Measurements from ENCODE around the gene HABP2.

The HABP2 gene

GRCh38 chr10:113605268-113605978, 52.6 kb downstream of the HABP2 start:
- DNase-seq (ENCODE audit: low read depth), result no peak

DNA sequence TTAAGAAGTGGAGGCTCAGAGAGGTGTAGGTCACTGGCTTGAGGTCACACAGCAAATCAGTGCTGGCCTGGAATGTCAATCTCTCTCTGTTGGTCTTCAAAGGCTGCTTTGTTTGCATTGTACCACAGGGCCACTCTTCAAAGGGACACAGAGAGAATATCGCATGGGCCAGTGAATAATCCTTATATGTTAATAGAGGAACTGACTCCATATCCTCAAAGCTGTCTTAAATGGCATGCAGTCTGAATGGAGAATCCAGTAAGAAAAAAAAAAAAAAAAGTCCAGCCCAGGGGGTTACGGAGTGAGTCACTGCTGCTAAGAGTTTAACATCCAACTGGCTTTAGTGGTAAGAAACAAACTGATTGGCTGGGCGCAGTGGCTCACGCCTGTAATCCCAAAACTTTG, 56.9 kb downstream of the HABP2 start:
- DNase-seq (ENCODE audit: low read depth), result no peak

GRCh38 chr10:113610631-113611601, 58.1 kb downstream of the HABP2 start:
- no peak for DNase-seq (ENCODE audit: low read depth)

GRCh38 chr10:113612154-113612553, 59.3 kb downstream of the HABP2 start:
- no peak for DNase-seq (ENCODE audit: low read depth)

GRCh38 chr10:113613427-113613826, 60.6 kb downstream of the HABP2 start:
- no peak for DNase-seq (ENCODE audit: low read depth)

DNA sequence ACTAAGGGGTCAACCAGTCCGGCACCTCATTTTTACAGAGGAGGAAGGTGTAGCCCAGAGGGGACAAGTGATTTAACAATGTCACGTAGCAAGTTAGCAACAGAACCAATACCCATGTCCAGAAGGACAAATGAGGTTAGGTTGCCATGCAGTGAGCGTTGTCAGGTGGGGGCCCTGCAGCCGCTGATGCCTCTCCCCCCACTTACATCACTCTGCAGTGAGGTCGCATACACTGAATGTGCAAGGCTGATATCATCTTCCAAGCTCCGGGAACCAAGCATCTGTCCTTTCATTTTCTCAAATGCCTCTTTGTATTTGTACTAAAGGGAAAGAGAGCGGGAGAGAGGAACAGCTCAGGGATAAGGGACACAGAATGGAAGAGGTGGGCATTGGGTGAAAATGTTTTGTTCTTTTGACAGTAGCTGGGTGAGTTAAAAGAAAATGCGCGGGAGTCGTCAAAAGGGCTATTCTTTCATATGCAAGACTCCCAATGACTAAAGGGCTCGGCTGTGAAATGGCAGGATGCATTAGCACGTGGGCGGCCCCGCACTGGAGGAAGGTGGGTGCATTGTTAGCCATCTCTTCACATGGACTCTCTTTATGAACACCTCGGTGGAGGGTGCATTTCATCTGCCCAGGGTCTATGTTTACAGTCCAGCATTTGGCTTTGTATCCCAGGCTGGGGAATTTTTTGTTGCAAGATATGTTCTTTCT, 61.3 kb downstream of the HABP2 start:
- no peak for DNase-seq (ENCODE audit: low read depth)

DNA sequence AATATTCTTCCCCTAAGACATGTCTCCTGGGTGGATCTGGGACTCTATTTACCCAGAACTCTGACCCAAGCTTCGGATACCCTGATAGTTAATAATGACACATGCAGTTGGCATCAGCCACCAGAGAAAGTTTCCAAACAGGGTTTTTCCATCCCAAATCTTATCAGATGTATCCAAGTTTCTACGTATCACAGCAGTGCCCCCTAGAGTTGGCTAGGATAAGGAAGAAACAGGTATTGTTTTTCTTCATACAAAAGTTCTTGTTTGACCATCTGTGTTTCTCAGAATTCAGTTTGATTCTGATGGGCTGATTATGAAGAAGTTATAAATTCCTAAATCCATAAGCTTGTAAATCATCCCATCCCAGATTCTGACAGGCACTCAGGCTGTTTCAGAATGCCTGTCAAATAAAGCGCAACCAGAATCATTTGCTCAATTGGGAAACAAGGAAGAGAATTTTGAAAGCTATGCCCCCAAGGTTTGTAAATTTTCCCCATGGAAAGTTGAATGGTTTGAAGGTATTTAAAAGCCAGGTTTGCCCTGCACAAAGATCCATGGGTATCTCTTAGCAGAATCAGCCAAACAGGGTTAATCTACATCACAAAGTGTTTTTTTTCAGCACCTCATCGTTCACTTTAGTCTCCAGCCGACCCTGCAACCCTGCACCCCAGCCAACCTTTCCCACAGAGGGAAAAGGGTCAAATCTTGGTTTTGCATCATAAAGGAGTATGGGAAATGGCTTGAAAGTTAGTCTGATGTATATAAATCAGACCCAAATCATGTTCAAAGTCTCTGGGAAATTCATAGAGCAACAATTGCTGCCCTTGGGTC, 63.6 kb downstream of the HABP2 start:
- DNase-seq (ENCODE audit: low read depth), result no peak

GRCh38 chr10:113617086-113617485, 64.2 kb downstream of the HABP2 start:
- DNase-seq (ENCODE audit: low read depth), result no peak

DNA sequence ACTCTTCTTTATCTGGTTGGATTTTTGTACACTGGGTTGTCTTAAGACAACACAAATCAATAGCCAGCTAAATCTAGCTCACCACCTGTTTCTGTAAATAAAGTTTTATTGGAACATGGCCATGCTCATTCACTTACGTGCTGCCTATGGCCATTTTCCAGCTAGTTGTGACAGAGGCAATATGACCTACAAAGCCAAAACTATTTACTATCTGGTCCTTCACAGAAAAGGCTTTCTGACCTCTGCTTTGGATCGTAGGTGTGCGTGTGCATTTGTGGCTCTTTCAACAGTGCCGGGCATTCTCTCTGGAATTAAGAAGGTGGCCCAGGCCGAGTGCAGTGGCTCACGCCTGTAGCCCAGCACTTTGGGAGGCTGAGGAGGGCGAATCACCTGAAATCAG, 65.5 kb downstream of the HABP2 start:
- no peak for DNase-seq (ENCODE audit: low read depth)

GRCh38 chr10:113619401-113619800, 66.5 kb downstream of the HABP2 start:
- DNase-seq (ENCODE audit: low read depth), result no peak

DNA sequence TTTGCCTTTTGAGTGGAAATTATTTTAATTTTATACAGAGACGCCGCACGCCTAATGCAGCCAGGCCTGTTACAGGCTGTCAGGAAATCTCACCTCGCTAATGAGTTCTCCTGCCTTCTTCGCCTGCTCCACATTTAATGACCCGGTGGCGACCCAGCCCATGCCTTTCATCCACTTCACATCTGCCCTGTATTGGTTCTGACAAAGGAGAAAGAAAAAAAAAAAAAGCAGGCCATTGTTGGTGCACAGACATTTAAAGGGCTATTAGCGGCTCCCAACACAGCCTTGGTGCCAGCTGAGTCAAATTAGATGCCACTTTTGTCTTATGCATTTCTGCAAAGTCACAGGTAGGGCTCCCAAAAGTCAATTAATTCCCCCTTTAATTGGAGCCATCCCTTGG, 67.7 kb downstream of the HABP2 start:
- DNase-seq (ENCODE audit: low read depth), result no peak

DNA sequence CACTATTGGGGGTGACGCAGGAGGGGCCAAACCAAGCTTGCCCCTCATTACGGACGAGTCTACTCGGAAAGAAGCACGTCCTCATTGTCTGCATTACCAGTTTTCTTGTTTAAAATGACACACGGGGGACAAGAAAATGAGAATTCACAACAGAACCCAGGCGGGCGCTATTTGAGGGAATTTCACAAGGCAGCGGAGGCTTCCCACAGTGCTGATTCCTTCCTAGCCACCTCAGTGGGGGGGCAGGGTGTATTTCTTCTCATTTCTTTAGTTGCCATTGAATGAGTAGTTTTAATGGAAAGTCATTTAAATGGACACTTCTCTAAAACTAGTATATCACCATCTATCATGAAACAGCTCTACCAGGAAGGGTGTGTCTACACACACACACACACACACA, 68.1 kb downstream of the HABP2 start:
- DNase-seq (ENCODE audit: low read depth), result no peak

DNA sequence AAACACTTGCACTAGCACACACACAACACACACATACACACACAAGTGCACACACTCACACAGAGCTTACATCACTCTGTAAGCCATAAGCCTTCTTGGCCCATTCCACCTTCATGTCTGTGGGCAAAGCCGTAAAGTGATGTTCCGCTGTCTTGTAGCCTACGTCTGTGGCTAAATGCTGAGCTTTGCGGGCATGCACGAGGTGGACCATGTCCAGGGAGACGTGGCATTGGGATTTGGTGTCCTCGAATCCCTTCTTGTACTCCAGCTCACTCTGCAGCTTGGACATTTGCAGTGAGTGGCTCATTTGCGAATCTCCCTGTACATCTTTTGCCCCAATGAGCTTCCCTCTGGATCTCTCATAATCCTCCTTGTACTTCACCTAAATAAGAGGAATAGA, 68.9 kb downstream of the HABP2 start:
- no peak for DNase-seq (ENCODE audit: low read depth)

DNA sequence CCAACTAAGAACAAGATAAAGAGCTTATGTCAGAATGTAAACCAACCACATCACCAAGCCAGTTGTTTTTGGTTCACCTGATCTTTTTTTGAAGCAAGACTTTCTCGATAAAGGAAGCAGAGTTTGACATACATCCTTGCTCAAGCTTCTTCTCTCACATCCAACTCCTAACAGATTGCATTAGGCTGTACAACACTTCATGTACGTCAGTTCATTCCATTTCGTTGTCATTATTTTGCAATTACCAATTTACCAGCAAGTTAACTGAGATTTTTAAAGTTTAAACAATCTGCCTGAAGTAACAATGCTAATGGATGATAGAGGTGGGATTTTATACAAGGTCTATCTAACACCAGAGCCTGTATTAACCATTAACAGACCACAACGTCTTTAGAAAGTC, 70.0 kb downstream of the HABP2 start:
- DNase-seq (ENCODE audit: low read depth), result no peak

DNA sequence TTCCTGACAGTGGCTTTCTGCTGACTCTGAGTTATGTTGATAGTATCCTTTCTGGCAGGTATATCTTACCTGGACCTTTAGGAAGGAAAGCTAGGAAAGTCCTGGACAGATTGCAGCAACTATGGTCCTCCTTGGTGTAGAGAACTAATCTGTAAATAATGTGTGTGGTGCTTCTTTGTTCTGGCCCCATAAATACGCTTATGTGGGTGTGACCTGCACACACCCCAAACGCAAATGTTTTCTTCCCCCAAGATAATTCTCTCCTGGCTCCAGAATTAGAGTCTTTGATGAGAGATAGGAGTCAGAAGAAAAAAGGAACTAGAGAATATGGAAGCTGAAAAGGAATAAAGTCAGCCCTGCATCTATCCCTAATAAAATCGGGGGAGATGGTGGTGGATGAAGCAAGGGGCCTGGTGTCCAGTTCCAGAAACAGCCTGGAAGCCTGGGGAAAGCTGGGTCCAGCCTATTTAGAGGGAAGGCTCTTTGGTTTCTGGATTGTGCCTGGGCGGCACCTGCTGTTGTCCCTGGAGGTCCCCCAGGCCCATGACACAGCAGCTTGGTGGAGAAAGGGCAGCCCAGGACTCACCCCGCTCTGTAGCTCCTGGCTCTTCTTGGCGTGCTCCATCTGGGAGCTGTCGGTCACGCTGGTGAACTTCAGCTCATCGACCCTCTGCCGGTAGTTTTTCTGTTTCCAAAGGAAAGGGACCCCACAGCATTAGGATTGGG, 72.8 kb downstream of the HABP2 start:
- no peak for DNase-seq (ENCODE audit: low read depth)

- DNase-seq (ENCODE audit: low read depth), result no peak
Measured at GRCh38 chr10:113626809-113627355, 74.0 kb downstream of the HABP2 start.

DNA sequence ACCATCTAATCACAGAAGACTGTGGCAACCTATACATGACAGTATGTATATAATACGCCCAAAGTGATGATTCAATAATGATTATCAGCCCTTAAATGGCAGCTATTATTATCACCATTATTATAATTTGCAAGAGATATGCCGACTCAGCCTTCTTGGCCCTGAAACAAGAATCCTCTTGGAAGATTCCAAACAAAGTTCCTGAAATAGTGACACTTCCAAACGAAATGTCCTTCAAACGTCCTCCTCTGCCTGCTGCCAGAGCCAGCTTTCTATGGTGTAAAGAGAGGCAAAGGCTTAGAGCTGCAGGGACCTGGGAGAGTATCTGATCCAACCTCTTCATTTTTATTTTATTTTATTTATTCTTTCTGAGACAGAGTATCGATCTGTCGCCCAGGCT, 75.0 kb downstream of the HABP2 start:
- DNase-seq (ENCODE audit: low read depth), result no peak

DNA sequence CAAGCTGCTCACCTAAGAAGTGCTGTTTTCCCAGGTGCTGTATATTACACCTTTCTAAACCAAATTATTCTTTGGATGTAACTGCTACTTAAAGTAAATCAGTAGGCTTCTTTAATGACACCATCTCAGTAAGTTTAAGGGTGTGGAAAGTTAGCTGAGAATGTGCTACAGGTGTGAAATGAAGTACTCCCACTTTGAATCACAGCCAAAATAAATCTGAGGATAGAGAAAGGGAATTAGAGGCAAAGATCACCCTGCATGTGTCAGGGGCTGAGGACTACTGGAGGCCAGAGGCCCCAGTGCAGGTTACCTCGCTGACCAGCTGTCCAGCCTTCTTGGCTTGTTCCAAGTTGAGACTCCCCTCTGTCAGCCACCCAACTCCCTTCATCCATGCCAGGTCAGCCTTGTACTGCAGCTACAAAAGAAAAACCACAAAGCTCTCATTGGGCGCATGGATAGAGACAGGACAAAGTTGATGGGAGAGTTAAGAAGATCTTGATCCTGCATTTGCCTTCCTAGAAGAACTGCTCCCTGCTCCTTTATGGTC, 75.8 kb downstream of the HABP2 start:
- DNase-seq (ENCODE audit: low read depth), result no peak

DNA sequence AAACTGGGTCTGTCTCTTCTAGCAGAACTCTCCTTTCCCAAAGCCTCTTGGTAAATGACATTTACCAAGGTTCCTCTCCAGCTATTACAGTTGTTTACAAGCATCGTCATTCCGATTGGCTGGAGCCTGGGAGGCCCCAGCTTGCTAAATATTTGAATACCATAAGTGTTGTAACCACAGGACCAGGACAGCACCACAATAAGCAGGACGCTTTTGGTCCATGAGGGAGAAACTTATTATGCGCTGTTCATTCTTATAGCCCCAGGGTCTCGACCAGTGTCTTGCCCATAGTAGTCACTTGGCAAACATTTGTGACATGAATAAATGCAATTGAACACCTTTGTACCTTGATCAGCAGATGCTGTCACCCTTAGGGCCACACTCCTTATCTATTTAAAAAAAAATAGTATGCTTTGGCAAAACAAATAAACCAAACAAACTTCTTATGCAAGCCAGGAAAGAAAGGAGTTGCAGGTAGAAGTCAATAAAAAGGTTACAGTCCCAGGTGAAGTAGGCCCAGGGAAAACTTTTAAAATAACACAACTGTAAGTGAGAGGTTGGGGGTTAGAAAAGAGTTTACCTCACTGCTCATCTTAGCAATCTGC, 78.2 kb downstream of the HABP2 start:
- DNase-seq (ENCODE audit: low read depth), result no peak
